Keratinocyte (primary cell): ENCODE results near the gene CENPF. TPM values are rescaled to one million over a fixed set of nuclear protein-coding genes. Genes with fewer than 3 reads are reported as not detected.

ENCODE experiments used
- DNase-seq: peaks from one replicate; pipeline ENCODE4 v3.0.0-alpha.2; 2011; ENCODE audit warnings: low read depth, missing footprints, low spot score
- FAIRE-seq: peaks from 2 replicates; lab custom pipeline; 2011; peaks lifted over from hg19 to GRCh38; lab: Jason Lieb, UNC
- H2AFZ ChIP-seq: 2 replicates; pipeline ENCODE4 v1.6.0; 2012; ENCODE audit warnings: low read length, control low read depth, inconsistent platforms; ENCODE audit not compliant: control insufficient read depth
- H3K27ac ChIP-seq: 2 replicates; pipeline ENCODE4 v1.5.1; 2011; ENCODE audit warnings: low read length; ENCODE audit not compliant: control insufficient read depth, insufficient read depth
- H3K27me3 ChIP-seq: 3 replicates; pipeline ENCODE4 v1.6.0; 2011; ENCODE audit warnings: low read length; ENCODE audit not compliant: control insufficient read depth, insufficient read depth; ENCODE audit errors: extremely low read depth
- H3K36me3 ChIP-seq, 2 experiments: 2 replicates in 1 of 2; 3 replicates in 1 of 2; pipeline ENCODE4 v1.5.1; 2011; ENCODE audit warnings: low read length in 2 of 2, mild to moderate bottlenecking in 1 of 2; ENCODE audit not compliant: control insufficient read depth in 2 of 2, insufficient read depth in 2 of 2; ENCODE audit errors: extremely low read depth in 1 of 2
- H3K4me1 ChIP-seq: 3 replicates; pipeline ENCODE4 v1.5.1; 2011; ENCODE audit warnings: low read length; ENCODE audit not compliant: control insufficient read depth, insufficient read depth; ENCODE audit errors: extremely low read depth
- H3K4me2 ChIP-seq: 3 replicates; pipeline ENCODE4 v1.6.0; 2011; ENCODE audit warnings: low read depth, low read length; ENCODE audit not compliant: control insufficient read depth, insufficient read depth; ENCODE audit errors: extremely low read depth
- H3K4me3 ChIP-seq, 3 experiments: fragments of 200-600 bp in 1 of 3; sonication (generic) in 1 of 3; 2 replicates in 2 of 3; 3 replicates in 1 of 3; pipeline ENCODE4 v1.5.1; 2011 to 2016; ENCODE audit warnings: low read length in 3 of 3, mild to moderate bottlenecking in 3 of 3, control low read depth in 2 of 3, inconsistent platforms in 1 of 3, low read depth in 1 of 3, mixed read lengths in 1 of 3, mixed run types in 1 of 3, moderate library complexity in 1 of 3; ENCODE audit not compliant: control insufficient read depth in 2 of 3, insufficient read depth in 2 of 3; ENCODE audit errors: extremely low read depth in 1 of 3
- H3K79me2 ChIP-seq: 2 replicates; pipeline ENCODE4 v1.6.0; 2012; ENCODE audit warnings: low read length; ENCODE audit not compliant: control insufficient read depth, insufficient read depth
- H3K9ac ChIP-seq: 3 replicates; pipeline ENCODE4 v1.6.0; 2011; ENCODE audit warnings: low read length; ENCODE audit not compliant: control insufficient read depth, insufficient read depth; ENCODE audit errors: extremely low read depth
- H3K9me1 ChIP-seq: 3 replicates; pipeline ENCODE4 v1.6.0; 2011; ENCODE audit warnings: low read length; ENCODE audit not compliant: control insufficient read depth, insufficient read depth; ENCODE audit errors: extremely low read depth
- H3K9me3 ChIP-seq: 2 replicates; pipeline ENCODE4 v1.5.1; 2012; ENCODE audit warnings: low read depth, low read length; ENCODE audit not compliant: control insufficient read depth
- H4K20me1 ChIP-seq: 3 replicates; pipeline ENCODE4 v1.6.0; 2011; ENCODE audit warnings: low read length; ENCODE audit not compliant: control insufficient read depth, insufficient read depth; ENCODE audit errors: extremely low read depth
- CTCF ChIP-seq, 3 experiments: IDR thresholded peaks in 1 of 3; conservative IDR thresholded peaks in 1 of 3; optimal IDR thresholded peaks in 1 of 3; 2 replicates in 2 of 3; 3 replicates in 1 of 3; pipeline versions ENCODE3 to v1.5.1; 2011; ENCODE audit warnings: low read length in 3 of 3, mild to moderate bottlenecking in 3 of 3, moderate library complexity in 2 of 3, control low read depth in 1 of 3, inconsistent platforms in 1 of 3; ENCODE audit not compliant: insufficient read depth in 2 of 3; ENCODE audit errors: extremely low read depth in 1 of 3
- EZH2 ChIP-seq: IDR thresholded peaks from one replicate; pipeline ENCODE4 v1.6.1; 2012; ENCODE audit warnings: inconsistent platforms, mild to moderate bottlenecking, low read length, moderate library complexity
- dilution Hi-C: fragments of 300-500 bp; cut with MboI; formaldehyde crosslinking; loops from one replicate; pipeline ENCODE4 v1.7.0; 2020; ENCODE audit warnings: low sequenced_read_pairs; ENCODE audit not compliant: extremely low pct_ligation_motif_present
- polyA plus RNA-seq, 5 experiments: library from polyadenylated mRNA; depleted of rRNA in 3 of 5; stranded (reverse) in 3 of 5; stranded (forward) in 1 of 5; unstranded in 1 of 5; fragments of >200 nt; gene quantifications; 1 replicate in 1 of 5; 2 replicates in 3 of 5; 3 replicates in 1 of 5; pipeline versions ENCODE4 v1.2.1 to v1.2.3, GENCODE V29; 2011 to 2012; ENCODE audit warnings: missing spikeins in 2 of 5, low read depth in 1 of 5, low replicate concordance in 1 of 5

CENPF gene
- polyA plus RNA-seq, 1 donor (not counting 4 experiments of a cell fraction or from before 2014, with no cell fraction given): 14.4 TPM

- Histone ChIP-seq H2AFZ (no peak overlapping the region), H3K4me1 (no peaks in the 10 kb centered on the region), H3K36me3 (no peaks in the 10 kb centered on the region), H3K9me3 (no peaks in the 10 kb centered on the region), H4K20me1 (no peaks in the 10 kb centered on the region), H3K9ac (no peak overlapping the region), H3K27ac (no peak overlapping the region), H3K27me3 (no peaks in the 10 kb centered on the region), H3K9me1 (no peaks in the 10 kb centered on the region), H3K4me3 (no peak overlapping the region), H3K79me2 (no peaks in the 10 kb centered on the region), H3K4me2 (no peak overlapping the region)
- FAIRE-seq (no peak), DNase-seq (no peak)
- TF ChIP-seq CTCF (optimal IDR thresholded peaks at IDR 0.05 in 1 of 3, IDR thresholded peaks at IDR 0.05 in 1 of 3, conservative IDR thresholded peaks at IDR 0.05 in 1 of 3; ENCODE audit: extremely low read depth in 1 of 3, insufficient read depth in 2 of 3, low read length in 3 of 3) (no peak), EZH2 (no peak)
- dilution Hi-C loops: no loop called here
Measured at GRCh38 chr1:214685906-214686305, 82.9 kb downstream of the CENPF start.

- no peaks in the 10 kb centered on the region for H4K20me1 ChIP-seq
- FAIRE-seq (no peak), DNase-seq (no peak)
- no peak overlapping the region for H3K27ac ChIP-seq
- H3K9me1 ChIP-seq: no peaks in the 10 kb centered on the region
- H3K9me3 ChIP-seq: no peaks in the 10 kb centered on the region
- no peaks in the 10 kb centered on the region for H3K79me2 ChIP-seq
- H3K4me3 ChIP-seq: no peak overlapping the region
- H3K27me3 ChIP-seq: no peaks in the 10 kb centered on the region
- H2AFZ ChIP-seq: no peak overlapping the region
- H3K36me3 ChIP-seq: no peaks in the 10 kb centered on the region
- dilution Hi-C loops: no loop called here
- H3K9ac ChIP-seq: no peak overlapping the region
- H3K4me2 ChIP-seq: no peak overlapping the region
- no peak for TF ChIP-seq CTCF (optimal IDR thresholded peaks at IDR 0.05 in 1 of 3, IDR thresholded peaks at IDR 0.05 in 1 of 3, conservative IDR thresholded peaks at IDR 0.05 in 1 of 3; ENCODE audit: extremely low read depth in 1 of 3, insufficient read depth in 2 of 3, low read length in 3 of 3)
- no peak for TF ChIP-seq EZH2
- H3K4me1 ChIP-seq: no peaks in the 10 kb centered on the region
Measured at GRCh38 chr1:214686497-214686896, 83.5 kb downstream of the CENPF start.
